K562 (cell line): ENCODE data around the gene ZNF74. TPM values are rescaled to one million over a fixed set of nuclear protein-coding genes. Genes with fewer than 3 reads are reported as not detected.

Source experiments
- DPF2 ChIP-seq: fragments of 450-650 bp; IDR thresholded peaks from 2 replicates; pipeline ENCODE4 v1.6.1; 2016
- LCOR ChIP-seq: sonication (generic); formaldehyde crosslinking; IDR thresholded peaks from 2 replicates; pipeline ENCODE4 v1.8.0; 2022; ENCODE audit warnings: mild to moderate bottlenecking, missing genetic modification reagents
- MIER1 ChIP-seq: fragments of 450-650 bp; IDR thresholded peaks from 2 replicates; pipeline ENCODE4 v1.6.1; 2016; ENCODE audit warnings: antibody characterized with exemption, mild to moderate bottlenecking, low read depth
- POU5F1 ChIP-seq: fragments of 150-350 bp; IDR thresholded peaks from 2 replicates; pipeline ENCODE4 v1.6.1; 2014; ENCODE audit warnings: borderline replicate concordance, low read length, low read depth, mild to moderate bottlenecking; ENCODE audit not compliant: partially characterized antibody
- SMARCA5 ChIP-seq: fragments of 450-650 bp; IDR thresholded peaks from 2 replicates; pipeline ENCODE4 v1.6.1; 2016
- TBL1XR1 ChIP-seq, 2 experiments: IDR thresholded peaks; 2 replicates each; pipeline ENCODE4 v1.6.1; 2012; ENCODE audit warnings: improper control_type of control experiment in 2 of 2, low read length in 2 of 2, mild to moderate bottlenecking in 1 of 2
- TEAD1 ChIP-seq, 2 experiments: fragments of 450-650 bp in 1 of 2; sonication (generic) in 1 of 2; formaldehyde crosslinking; IDR thresholded peaks; 2 replicates each; pipeline versions ENCODE4 v1.4.0 to v1.8.0; 2020 to 2022; ENCODE audit warnings: mild to moderate bottlenecking in 2 of 2, missing genetic modification reagents in 1 of 2
- ZBTB1 ChIP-seq: sonication (generic); formaldehyde crosslinking; IDR thresholded peaks from 2 replicates; pipeline ENCODE4 v1.8.1; 2023; ENCODE audit warnings: missing genetic modification reagents, low read depth, mild to moderate bottlenecking, borderline replicate concordance
- ZNF384 ChIP-seq: IDR thresholded peaks from 2 replicates; pipeline ENCODE4 v1.6.1; 2012; ENCODE audit warnings: low read depth, low read length, improper control_type of control experiment
- polyA plus RNA-seq, 8 experiments: library from polyadenylated mRNA; depleted of rRNA in 4 of 8; stranded (reverse) in 5 of 8; unstranded in 3 of 8; fragments of >200 nt; fragmentation: Nextera tagmentation in 2 of 8; fragmentation: Illumina TruSeq in 1 of 8; extraction: Ambion mirVana in 2 of 8; extraction: Trizol in 1 of 8; gene quantifications; 2 replicates each; pipeline versions ENCODE4 v1.2.1 to v1.2.3, GENCODE V29; 2011 to 2014; ENCODE audit warnings: inconsistent platforms in 1 of 8, missing spikeins in 1 of 8
- total RNA-seq, 7 experiments: library from RNA; depleted of rRNA in 6 of 7; stranded (reverse); fragments of >200 nt in 6 of 7; fragmentation: Illumina TruSeq in 2 of 7; extraction: Trizol in 2 of 7; gene quantifications; 2 replicates each; pipeline versions ENCODE4 v1.2.1 to v1.2.3, GENCODE V29; 2011 to 2021; ENCODE audit warnings: low replicate concordance in 1 of 7
- TF ChIP-seq, protein P1 (sequence below), 2 experiments: fragments of 450-650 bp in 1 of 2; sonication (generic) in 1 of 2; formaldehyde crosslinking; conservative IDR thresholded peaks; 2 replicates each; pipeline versions ENCODE4 v1.4.0 to v1.8.1; 2020 to 2022; ENCODE audit warnings: mild to moderate bottlenecking in 1 of 2, missing genetic modification reagents in 1 of 2
- TF ChIP-seq, protein P2 (sequence below): sonication (generic); formaldehyde crosslinking; IDR thresholded peaks from 2 replicates; pipeline ENCODE4 v1.8.0; 2022; ENCODE audit warnings: missing genetic modification reagents, mild to moderate bottlenecking, moderate library complexity, borderline replicate concordance
- TF ChIP-seq, protein P3 (sequence below), 2 experiments: IDR thresholded peaks; 2 replicates each; pipeline ENCODE4 v1.6.1; 2012; ENCODE audit warnings: improper control_type of control experiment in 2 of 2, low read depth in 2 of 2, low read length in 2 of 2, borderline replicate concordance in 1 of 2
- TF ChIP-seq, protein P4 (sequence below): fragments of 450-650 bp; formaldehyde crosslinking; IDR thresholded peaks from 2 replicates; pipeline ENCODE4 v1.4.0; 2022; ENCODE audit warnings: missing genetic modification characterization

The ZNF74 gene
- total and polyA plus RNA-seq, 9 of the 15 experiments (the other 6 are each of a cell fraction or from before 2014, with no cell fraction given): 2.4 to 53.5 (median 31.5) TPM

DNA sequence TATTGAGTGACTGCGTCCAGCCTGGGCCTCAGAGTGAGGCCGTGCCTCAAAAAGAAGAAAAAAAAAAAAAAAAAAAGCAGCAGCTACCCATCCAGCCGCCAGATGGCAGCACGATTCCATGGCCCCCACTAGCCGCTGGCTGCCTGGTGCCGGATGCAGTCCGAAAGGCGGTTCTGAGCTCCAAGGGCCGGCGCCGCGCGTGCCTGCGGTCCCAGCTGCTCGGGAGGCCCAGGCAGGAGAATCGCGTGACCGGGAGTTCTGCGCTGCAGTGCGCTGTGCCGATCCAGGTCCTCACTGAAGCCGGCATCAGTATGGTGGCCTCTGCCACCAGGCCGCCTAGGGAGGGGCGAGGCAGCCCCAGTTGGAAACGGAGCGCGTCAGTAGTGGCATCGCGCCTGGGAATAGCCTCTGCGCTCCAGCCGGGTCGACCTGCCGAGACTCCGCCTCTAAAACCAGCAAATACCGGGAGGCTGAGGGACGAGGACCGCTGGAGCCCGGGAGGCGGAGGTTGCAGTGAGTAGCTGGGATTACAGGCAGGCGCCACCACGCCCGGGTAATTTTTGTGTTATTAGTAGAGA lies 24.3 kb downstream of the ZNF74 start (continued):
- TF ChIP-seq TBL1XR1 (IDR thresholded peaks at IDR 0.05; ENCODE audit: low read length in 2 of 2) (peak; percentile 76 to 85), SMARCA5 (peak; percentile 77; the same call in 1 of the 2 replicates), LCOR (CRISPR knock-in tag) (peak; percentile 7; the same call in 1 of the 2 replicates), MIER1 (no peak; the same call in 1 of the 2 replicates), TEAD1 (CRISPR knock-in tag; IDR thresholded peaks at IDR 0.05) (peak; percentile 77 to 86; a peak in 2 of 4 replicates), POU5F1 (peak; percentile 52), ZBTB1 (CRISPR knock-in tag) (no peak; the same call in 1 of the 2 replicates), DPF2 (0 out of 2 replicates have a peak, but pooled peaks have one; percentile 35), ZNF384 (peak; percentile 100)
- TF ChIP-seq, protein P1, sequence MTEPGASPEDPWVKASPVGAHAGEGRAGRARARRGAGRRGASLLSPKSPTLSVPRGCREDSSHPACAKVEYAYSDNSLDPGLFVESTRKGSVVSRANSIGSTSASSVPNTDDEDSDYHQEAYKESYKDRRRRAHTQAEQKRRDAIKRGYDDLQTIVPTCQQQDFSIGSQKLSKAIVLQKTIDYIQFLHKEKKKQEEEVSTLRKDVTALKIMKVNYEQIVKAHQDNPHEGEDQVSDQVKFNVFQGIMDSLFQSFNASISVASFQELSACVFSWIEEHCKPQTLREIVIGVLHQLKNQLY (CRISPR knock-in tag; conservative IDR thresholded peaks at IDR 0.05): peak; percentile 8 to 98; a peak in 2 of 4 replicates
- TF ChIP-seq, protein P2, sequence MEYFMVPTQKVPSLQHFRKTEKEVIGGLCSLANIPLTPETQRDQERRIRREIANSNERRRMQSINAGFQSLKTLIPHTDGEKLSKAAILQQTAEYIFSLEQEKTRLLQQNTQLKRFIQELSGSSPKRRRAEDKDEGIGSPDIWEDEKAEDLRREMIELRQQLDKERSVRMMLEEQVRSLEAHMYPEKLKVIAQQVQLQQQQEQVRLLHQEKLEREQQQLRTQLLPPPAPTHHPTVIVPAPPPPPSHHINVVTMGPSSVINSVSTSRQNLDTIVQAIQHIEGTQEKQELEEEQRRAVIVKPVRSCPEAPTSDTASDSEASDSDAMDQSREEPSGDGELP (CRISPR knock-in tag): peak; percentile 96
- TF ChIP-seq, protein P3, sequence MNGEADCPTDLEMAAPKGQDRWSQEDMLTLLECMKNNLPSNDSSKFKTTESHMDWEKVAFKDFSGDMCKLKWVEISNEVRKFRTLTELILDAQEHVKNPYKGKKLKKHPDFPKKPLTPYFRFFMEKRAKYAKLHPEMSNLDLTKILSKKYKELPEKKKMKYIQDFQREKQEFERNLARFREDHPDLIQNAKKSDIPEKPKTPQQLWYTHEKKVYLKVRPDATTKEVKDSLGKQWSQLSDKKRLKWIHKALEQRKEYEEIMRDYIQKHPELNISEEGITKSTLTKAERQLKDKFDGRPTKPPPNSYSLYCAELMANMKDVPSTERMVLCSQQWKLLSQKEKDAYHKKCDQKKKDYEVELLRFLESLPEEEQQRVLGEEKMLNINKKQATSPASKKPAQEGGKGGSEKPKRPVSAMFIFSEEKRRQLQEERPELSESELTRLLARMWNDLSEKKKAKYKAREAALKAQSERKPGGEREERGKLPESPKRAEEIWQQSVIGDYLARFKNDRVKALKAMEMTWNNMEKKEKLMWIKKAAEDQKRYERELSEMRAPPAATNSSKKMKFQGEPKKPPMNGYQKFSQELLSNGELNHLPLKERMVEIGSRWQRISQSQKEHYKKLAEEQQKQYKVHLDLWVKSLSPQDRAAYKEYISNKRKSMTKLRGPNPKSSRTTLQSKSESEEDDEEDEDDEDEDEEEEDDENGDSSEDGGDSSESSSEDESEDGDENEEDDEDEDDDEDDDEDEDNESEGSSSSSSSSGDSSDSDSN (IDR thresholded peaks at IDR 0.05; ENCODE audit: borderline replicate concordance in 1 of 2, low read depth in 2 of 2, low read length in 2 of 2): peak in 1 of 2 experiments; percentile 87; a peak in 2 of 4 replicates
- TF ChIP-seq, protein P4, sequence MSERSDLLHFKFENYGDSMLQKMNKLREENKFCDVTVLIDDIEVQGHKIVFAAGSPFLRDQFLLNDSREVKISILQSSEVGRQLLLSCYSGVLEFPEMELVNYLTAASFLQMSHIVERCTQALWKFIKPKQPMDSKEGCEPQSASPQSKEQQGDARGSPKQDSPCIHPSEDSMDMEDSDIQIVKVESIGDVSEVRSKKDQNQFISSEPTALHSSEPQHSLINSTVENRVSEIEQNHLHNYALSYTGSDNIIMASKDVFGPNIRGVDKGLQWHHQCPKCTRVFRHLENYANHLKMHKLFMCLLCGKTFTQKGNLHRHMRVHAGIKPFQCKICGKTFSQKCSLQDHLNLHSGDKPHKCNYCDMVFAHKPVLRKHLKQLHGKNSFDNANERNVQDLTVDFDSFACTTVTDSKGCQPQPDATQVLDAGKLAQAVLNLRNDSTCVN: 0 out of 2 replicates have a peak, but pooled peaks have one; percentile 16
